ENCODE results near the gene BNIP3. TPM values are rescaled to one million over a fixed set of nuclear protein-coding genes. Genes with fewer than 3 reads are reported as not detected.

Gene BNIP3
- total RNA-seq, 1 experiment from 2014 or later: 57.1 TPM

GRCh38 chr10:131944976-131945695, 36.6 kb downstream of the BNIP3 start:
- H3K4me1 Mint-ChIP-seq: peaks cover 0 to 5% of the 10 kb centered on the region in 2 experiments; a peak in 3 of 4 replicates
- no peak overlapping the region for H3K9ac ChIP-seq (ENCODE audit: extremely low read depth, insufficient read length, low read length)

More at GRCh38 chr10:131944976-131945695, 36.6 kb downstream of the BNIP3 start:
- no peak overlapping the region for H2AK5ac ChIP-seq (ENCODE audit: insufficient read length, low read length)
- H3K27me3 ChIP-seq (ENCODE audit: insufficient read depth, low read length): no peaks in the 10 kb centered on the region
- H3K4ac ChIP-seq (ENCODE audit: low read depth, low read length): no peak overlapping the region
- H2BK15ac ChIP-seq (ENCODE audit: low read depth, low read length): no peak overlapping the region
- no peaks in the 10 kb centered on the region for H3K79me2 ChIP-seq (ENCODE audit: insufficient read depth, low read length)
- no peak overlapping the region for H2BK120ac ChIP-seq (ENCODE audit: low read depth, low read length, poor library complexity, severe bottlenecking)
- H3K27ac Mint-ChIP-seq: peak overlapping the region in 1 of 3 experiments; percentile 44; a peak in 1 of 7 replicates
- H3K23ac ChIP-seq (ENCODE audit: insufficient read length, low read depth, low read length): no peak overlapping the region
- H4K91ac ChIP-seq (ENCODE audit: insufficient read length, low read depth, low read length): no peak overlapping the region
- no peak overlapping the region for H4K8ac ChIP-seq (replicated peaks; ENCODE audit: insufficient read length, low read depth, low read length)
- no peak overlapping the region for H2BK20ac ChIP-seq (ENCODE audit: low read depth, low read length, poor library complexity, severe bottlenecking)
- no peak overlapping the region for H4K5ac ChIP-seq (ENCODE audit: insufficient read length, low read depth, low read length)
- DNase-seq: no peak
- no peak overlapping the region for H3K27ac ChIP-seq (ENCODE audit: insufficient read length, low read depth, low read length)
- no peak overlapping the region for H2AFZ ChIP-seq (ENCODE audit: low read length)
- no peaks in the 10 kb centered on the region for H3K9me3 Mint-ChIP-seq
- H3K79me1 ChIP-seq (ENCODE audit: insufficient read depth, low read depth, low read length, poor library complexity, severe bottlenecking): no peaks in the 10 kb centered on the region
- H3K14ac ChIP-seq (ENCODE audit: insufficient read depth, low read length): no peak overlapping the region
- no peak overlapping the region for H2BK5ac ChIP-seq (ENCODE audit: insufficient read length, low read length)
- H3K4me3 Mint-ChIP-seq: no peak overlapping the region
- H2BK12ac ChIP-seq (ENCODE audit: insufficient read length, low read depth, low read length): no peak overlapping the region
- no peaks in the 10 kb centered on the region for H3K9me3 ChIP-seq (ENCODE audit: control insufficient read depth, low read depth, low read length)
- no peak overlapping the region for H3K56ac ChIP-seq (ENCODE audit: insufficient read length, low read depth, low read length)
- WGBS (ENCODE audit: extremely low coverage, insufficient read length, low lambda C conversion rate): no CpG with 5 or more reads among the region's 28 CpGs
- no peaks in the 10 kb centered on the region for H4K20me1 ChIP-seq (ENCODE audit: control insufficient read depth, insufficient read depth, insufficient read length)
- no peak overlapping the region for H3K18ac ChIP-seq (ENCODE audit: insufficient read length, low read depth, low read length)
- no peaks in the 10 kb centered on the region for H3K27me3 Mint-ChIP-seq (ENCODE audit: low read depth)
- no peaks in the 10 kb centered on the region for H3K4me1 ChIP-seq (ENCODE audit: insufficient read depth, low read length)
- no peak for TF ChIP-seq CTCF (conservative IDR thresholded peaks at IDR 0.05)
- no peaks in the 10 kb centered on the region for H3K23me2 ChIP-seq (ENCODE audit: insufficient read length, low read depth, low read length, poor library complexity, severe bottlenecking)
- no peak overlapping the region for H3K4me2 ChIP-seq (ENCODE audit: insufficient read depth, insufficient read length, low read length)
- H3T11ph ChIP-seq (ENCODE audit: low read length): no peak overlapping the region
- H3K36me3 Mint-ChIP-seq (ENCODE audit: insufficient read depth in 1 of 3, low read depth in 3 of 3): peaks cover 56 to 80% (median 80%) of the 10 kb centered on the region in 3 experiments; a peak in 6 of 7 replicates
